ENCODE data around the gene A3GALT2. TPM values are rescaled to one million over a fixed set of nuclear protein-coding genes. Genes with fewer than 3 reads are reported as not detected.

The A3GALT2 gene
- total RNA-seq, 1 donor from 2014 or later = not detected

DNA sequence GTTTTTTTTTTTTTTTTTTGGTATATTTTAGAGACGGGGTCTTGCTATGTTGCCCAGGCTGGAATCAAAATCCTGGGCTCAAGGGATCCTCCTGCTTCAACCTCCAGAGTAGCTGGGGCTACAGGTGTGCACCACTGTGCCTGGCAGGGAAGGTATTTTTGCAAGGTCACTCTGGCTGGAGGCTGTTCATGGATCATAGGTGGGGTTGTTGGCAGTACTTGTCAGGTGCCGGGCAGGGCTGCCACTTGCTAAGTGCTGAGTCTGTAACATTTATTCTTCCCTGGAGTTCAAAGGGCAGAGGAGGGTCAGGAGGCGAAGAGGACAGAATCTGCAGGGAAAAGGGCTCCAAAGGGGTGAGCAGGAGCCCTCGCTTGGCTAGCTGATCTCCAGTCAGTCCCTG, 24.1 kb downstream of the A3GALT2 start:
- H3K79me2 ChIP-seq (ENCODE audit: low read depth) = no peaks in the 10 kb centered on the region
- Mint-ChIP-seq H3K27ac (no peak overlapping the region), H3K36me3 (peaks cover 39% of the 10 kb centered on the region), H3K4me3 (no peak overlapping the region), H3K27me3 (ENCODE audit: insufficient read depth, low read depth) (peaks cover 3% of the 10 kb centered on the region), H3K9me3 (peaks cover 2% of the 10 kb centered on the region), H3K4me1 (no peaks in the 10 kb centered on the region)
- H4K20me1 ChIP-seq (ENCODE audit: low read depth) = peaks cover 17% of the 10 kb centered on the region
- no peak overlapping the region for H3K9ac ChIP-seq
- no peaks in the 10 kb centered on the region for H3F3A ChIP-seq (ENCODE audit: low read depth)
- no peak overlapping the region for H3K4me2 ChIP-seq
- H3K36me3 ChIP-seq = no peaks in the 10 kb centered on the region
- no peaks in the 10 kb centered on the region for H3K4me1 ChIP-seq
- H3K27ac ChIP-seq = no peak overlapping the region
- no peak overlapping the region for H3K4me3 ChIP-seq
- DNase-seq (ENCODE audit: low spot score) = no peak
- H2AFZ ChIP-seq (replicated peaks) = no peak overlapping the region
- H3K27me3 ChIP-seq = no peaks in the 10 kb centered on the region
- no peaks in the 10 kb centered on the region for H3K9me3 ChIP-seq (ENCODE audit: low read depth)
- no peak for TF ChIP-seq EZH2 (IDR thresholded peaks at IDR 0.05)
- TF ChIP-seq, protein P1, sequence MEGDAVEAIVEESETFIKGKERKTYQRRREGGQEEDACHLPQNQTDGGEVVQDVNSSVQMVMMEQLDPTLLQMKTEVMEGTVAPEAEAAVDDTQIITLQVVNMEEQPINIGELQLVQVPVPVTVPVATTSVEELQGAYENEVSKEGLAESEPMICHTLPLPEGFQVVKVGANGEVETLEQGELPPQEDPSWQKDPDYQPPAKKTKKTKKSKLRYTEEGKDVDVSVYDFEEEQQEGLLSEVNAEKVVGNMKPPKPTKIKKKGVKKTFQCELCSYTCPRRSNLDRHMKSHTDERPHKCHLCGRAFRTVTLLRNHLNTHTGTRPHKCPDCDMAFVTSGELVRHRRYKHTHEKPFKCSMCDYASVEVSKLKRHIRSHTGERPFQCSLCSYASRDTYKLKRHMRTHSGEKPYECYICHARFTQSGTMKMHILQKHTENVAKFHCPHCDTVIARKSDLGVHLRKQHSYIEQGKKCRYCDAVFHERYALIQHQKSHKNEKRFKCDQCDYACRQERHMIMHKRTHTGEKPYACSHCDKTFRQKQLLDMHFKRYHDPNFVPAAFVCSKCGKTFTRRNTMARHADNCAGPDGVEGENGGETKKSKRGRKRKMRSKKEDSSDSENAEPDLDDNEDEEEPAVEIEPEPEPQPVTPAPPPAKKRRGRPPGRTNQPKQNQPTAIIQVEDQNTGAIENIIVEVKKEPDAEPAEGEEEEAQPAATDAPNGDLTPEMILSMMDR (IDR thresholded peaks at IDR 0.05) = no peak
- no peak for TF ChIP-seq EZH2phosphoT487 (IDR thresholded peaks at IDR 0.05)

DNA sequence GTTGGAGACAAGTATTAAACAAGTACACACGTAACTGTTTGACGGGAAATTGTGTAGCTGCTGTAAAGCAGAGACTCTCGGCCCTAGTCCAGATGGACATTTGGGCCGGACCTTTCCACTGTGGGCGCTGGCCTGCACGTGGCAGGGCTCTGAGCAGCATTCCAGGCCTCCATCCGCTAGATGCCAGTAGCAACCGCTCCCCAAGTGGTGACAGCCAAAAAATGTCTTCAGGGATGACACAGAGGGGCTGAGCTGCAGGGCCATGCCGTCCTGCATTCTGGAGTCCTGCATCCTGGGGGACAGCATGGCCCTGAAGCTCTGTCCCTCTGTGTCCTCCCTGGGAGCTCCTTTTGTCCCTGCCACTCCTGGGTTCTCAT, 24.8 kb downstream of the A3GALT2 start:
- H3K36me3 ChIP-seq = no peaks in the 10 kb centered on the region
- no peak for DNase-seq (ENCODE audit: low spot score)
- peaks cover 2% of the 10 kb centered on the region for H3K27me3 Mint-ChIP-seq (ENCODE audit: insufficient read depth, low read depth)
- TF ChIP-seq, protein P1 (IDR thresholded peaks at IDR 0.05) = no peak
- TF ChIP-seq EZH2 (IDR thresholded peaks at IDR 0.05) = no peak
- TF ChIP-seq EZH2phosphoT487 (IDR thresholded peaks at IDR 0.05) = no peak
- H3K4me3 Mint-ChIP-seq = no peak overlapping the region
- no peak overlapping the region for H2AFZ ChIP-seq (replicated peaks)
- no peak overlapping the region for H3K9ac ChIP-seq
- H3K4me3 ChIP-seq = no peak overlapping the region
- no peaks in the 10 kb centered on the region for H3K9me3 Mint-ChIP-seq
- H3K27me3 ChIP-seq = no peaks in the 10 kb centered on the region
- no peaks in the 10 kb centered on the region for H3K9me3 ChIP-seq (ENCODE audit: low read depth)
- H3K4me1 ChIP-seq = no peaks in the 10 kb centered on the region
- no peak overlapping the region for H3K27ac Mint-ChIP-seq
- H3K79me2 ChIP-seq (ENCODE audit: low read depth) = no peaks in the 10 kb centered on the region
- no peak overlapping the region for H3K4me2 ChIP-seq
- no peaks in the 10 kb centered on the region for H3F3A ChIP-seq (ENCODE audit: low read depth)
- no peaks in the 10 kb centered on the region for H3K4me1 Mint-ChIP-seq
- peaks cover 17% of the 10 kb centered on the region for H4K20me1 ChIP-seq (ENCODE audit: low read depth)
- H3K36me3 Mint-ChIP-seq = peaks cover 33% of the 10 kb centered on the region
- H3K27ac ChIP-seq = no peak overlapping the region

GRCh38 chr1:33295450-33296081, 25.3 kb downstream of the A3GALT2 start:
- Mint-ChIP-seq H3K27me3 (ENCODE audit: insufficient read depth, low read depth) (peaks cover 2% of the 10 kb centered on the region), H3K9me3 (no peaks in the 10 kb centered on the region), H3K4me3 (no peak overlapping the region), H3K27ac (no peak overlapping the region), H3K36me3 (peaks cover 34% of the 10 kb centered on the region), H3K4me1 (no peaks in the 10 kb centered on the region)
- H3K27ac ChIP-seq = no peak overlapping the region
- no peaks in the 10 kb centered on the region for H3K4me1 ChIP-seq
- H3K4me3 ChIP-seq = no peak overlapping the region
- H3F3A ChIP-seq (ENCODE audit: low read depth) = no peaks in the 10 kb centered on the region
- TF ChIP-seq, protein P1 (IDR thresholded peaks at IDR 0.05) = peak; percentile 95
- no peak for TF ChIP-seq EZH2 (IDR thresholded peaks at IDR 0.05)
- H3K27me3 ChIP-seq = no peaks in the 10 kb centered on the region
- H3K79me2 ChIP-seq (ENCODE audit: low read depth) = no peaks in the 10 kb centered on the region
- no peak overlapping the region for H2AFZ ChIP-seq (replicated peaks)
- no peaks in the 10 kb centered on the region for H3K9me3 ChIP-seq (ENCODE audit: low read depth)
- no peak overlapping the region for H3K9ac ChIP-seq
- peaks cover 17% of the 10 kb centered on the region for H4K20me1 ChIP-seq (ENCODE audit: low read depth)
- peak; percentile 88 for DNase-seq (ENCODE audit: low spot score)
- no peak overlapping the region for H3K4me2 ChIP-seq
- no peaks in the 10 kb centered on the region for H3K36me3 ChIP-seq
